Caco-2 (cell line): Measurements from ENCODE around the gene SLC25A42. TPM values are rescaled to one million over a fixed set of nuclear protein-coding genes. Genes with fewer than 3 reads are reported as not detected.

Experiments
- BruUV-seq: library from RNA; stranded (reverse); fragments of 400-500 nt; replicated peaks from 2 replicates; lab custom pipeline; 2021; lab: Mats Ljungman, UMichigan
- CTCF ChIA-PET: fragments of 300-600 bp; sonication (Branson Sonifier 250); formaldehyde crosslinking; loops from one replicate; lab custom pipeline; 2022; ENCODE audit warnings: antibody characterized with exemption; lab: Charles Lee
- POLR2A ChIA-PET: fragments of 300-600 bp; sonication (Branson Sonifier 250); formaldehyde crosslinking; loops from one replicate; lab custom pipeline; 2022; ENCODE audit warnings: antibody characterized with exemption; lab: Charles Lee
- DNase-seq, 2 experiments: peaks; one replicate each; pipeline versions ENCODE4 v3.0.0 to v3.0.0-alpha.2; 2020 to 2022
- H3K27me3 ChIP-seq: replicated peaks from 2 replicates; pipeline ENCODE4 v1.6.0; 2011; ENCODE audit warnings: low read length; ENCODE audit not compliant: control insufficient read depth, insufficient read depth
- H3K36me3 ChIP-seq: 2 replicates; pipeline ENCODE4 v1.5.1; 2011; ENCODE audit warnings: low read length; ENCODE audit not compliant: control insufficient read depth, insufficient read depth
- H3K4me1 ChIP-seq: fragments of 250-450 bp; sonication (Bioruptor Pico); 2 replicates; pipeline ENCODE4 v1.5.1; 2020; ENCODE audit warnings: mild to moderate bottlenecking
- H3K4me3 ChIP-seq: 2 replicates; pipeline ENCODE4 v1.5.1; 2011; ENCODE audit warnings: low read depth, mild to moderate bottlenecking, control low read depth, low read length
- H3K9me3 ChIP-seq: fragments of 250-450 bp; sonication (Bioruptor Pico); 2 replicates; pipeline ENCODE4 v1.5.1; 2020; ENCODE audit warnings: mild to moderate bottlenecking, moderate library complexity
- H3K27ac Mint-ChIP-seq: one replicate; pipeline ENCODE4 v1.8.0; 2022; ENCODE audit warnings: mixed read lengths; ENCODE audit not compliant: unreplicated experiment
- H3K27me3 Mint-ChIP-seq: one replicate; pipeline ENCODE4 v1.8.0; 2022; ENCODE audit warnings: mixed read lengths; ENCODE audit not compliant: insufficient read depth, unreplicated experiment
- H3K36me3 Mint-ChIP-seq: one replicate; pipeline ENCODE4 v1.8.0; 2022; ENCODE audit warnings: mild to moderate bottlenecking, mixed read lengths; ENCODE audit not compliant: insufficient read depth, unreplicated experiment
- H3K4me1 Mint-ChIP-seq: one replicate; pipeline ENCODE4 v1.8.0; 2022; ENCODE audit warnings: low read depth, mixed read lengths; ENCODE audit not compliant: unreplicated experiment
- H3K4me3 Mint-ChIP-seq: one replicate; pipeline ENCODE4 v1.8.0; 2022; ENCODE audit warnings: mild to moderate bottlenecking, moderate library complexity, mixed read lengths; ENCODE audit not compliant: unreplicated experiment
- H3K9me3 Mint-ChIP-seq: one replicate; pipeline ENCODE4 v1.8.0; 2022; ENCODE audit warnings: mixed read lengths; ENCODE audit not compliant: unreplicated experiment
- CTCF ChIP-seq, 2 experiments: fragments of 200-600 bp in 1 of 2; IDR thresholded peaks; 1 replicate in 1 of 2; 2 replicates in 1 of 2; pipeline versions ENCODE4 v1.5.1 to v1.8.0; 2011 to 2022; ENCODE audit warnings: antibody characterized with exemption in 1 of 2, control low read depth in 1 of 2, inconsistent platforms in 1 of 2, low read depth in 1 of 2, low read length in 1 of 2, mild to moderate bottlenecking in 1 of 2, moderate library complexity in 1 of 2; ENCODE audit not compliant: insufficient read depth in 1 of 2, severe bottlenecking in 1 of 2, unreplicated experiment in 1 of 2
- intact Hi-C: fragments of 100-400 bp; cut with micrococcal nuclease; formaldehyde crosslinking; loops from one replicate; pipeline ENCODE4 v1.10.0; 2022; ENCODE audit not compliant: unreplicated experiment
- total RNA-seq: library from RNA; stranded (reverse); gene quantifications from 2 replicates; pipeline ENCODE4 v1.2.3, GENCODE V29; 2022

SLC25A42 gene
- total RNA-seq, 1 experiment from 2014 or later = 4.5 TPM

- Mint-ChIP-seq H3K36me3 (peaks cover 18% of the 10 kb centered on the region), H3K27me3 (no peaks in the 10 kb centered on the region), H3K4me3 (no peak overlapping the region), H3K27ac (no peak overlapping the region), H3K4me1 (no peaks in the 10 kb centered on the region), H3K9me3 (no peaks in the 10 kb centered on the region)
- H3K9me3 ChIP-seq = no peaks in the 10 kb centered on the region
- H3K4me1 ChIP-seq = peaks cover 2% of the 10 kb centered on the region
- no peak overlapping the region for H3K4me3 ChIP-seq
- ChIA-PET CTCF (no interaction called here), POLR2A (no interaction called here)
- no TSS peak for BruUV-seq
- H3K27me3 ChIP-seq = no peaks in the 10 kb centered on the region
- intact Hi-C loops = no loop called here
- no peak for TF ChIP-seq CTCF (IDR thresholded peaks at IDR 0.05; ENCODE audit: insufficient read depth in 1 of 2, low read depth in 1 of 2, low read length in 1 of 2, severe bottlenecking in 1 of 2, unreplicated experiment in 1 of 2)
- H3K36me3 ChIP-seq = peaks cover 5% of the 10 kb centered on the region
- DNase-seq = no peak
These were observed 6.5 kb upstream of the SLC25A42 start for GRCh38 chr19:19057317-19057716.

- Mint-ChIP-seq H3K4me1 (no peaks in the 10 kb centered on the region), H3K27me3 (no peaks in the 10 kb centered on the region), H3K36me3 (peaks cover 22% of the 10 kb centered on the region), H3K27ac (no peak overlapping the region), H3K4me3 (no peak overlapping the region), H3K9me3 (no peaks in the 10 kb centered on the region)
- Histone ChIP-seq H3K27me3 (no peaks in the 10 kb centered on the region), H3K36me3 (peaks cover 5% of the 10 kb centered on the region), H3K4me3 (no peak overlapping the region), H3K4me1 (peaks cover 6% of the 10 kb centered on the region), H3K9me3 (no peaks in the 10 kb centered on the region)
- POLR2A ChIA-PET = no interaction called here
- TF ChIP-seq CTCF (IDR thresholded peaks at IDR 0.05; ENCODE audit: insufficient read depth in 1 of 2, low read depth in 1 of 2, low read length in 1 of 2, severe bottlenecking in 1 of 2, unreplicated experiment in 1 of 2) = no peak
- CTCF ChIA-PET = no interaction called here
- intact Hi-C loops = no loop called here
- no peak for DNase-seq
- BruUV-seq = no TSS peak
These were observed 6.1 kb upstream of the SLC25A42 start for GRCh38 chr19:19057720-19058119.

- Mint-ChIP-seq H3K27me3 (no peaks in the 10 kb centered on the region), H3K4me3 (no peak overlapping the region), H3K4me1 (no peaks in the 10 kb centered on the region), H3K36me3 (peaks cover 33% of the 10 kb centered on the region), H3K27ac (no peak overlapping the region), H3K9me3 (no peaks in the 10 kb centered on the region)
- CTCF ChIA-PET = interaction anchor here (0.7 kb wide), 1 partner anchor 87 kb away, joined by 5 read pairs; no protein-coding TSS in a partner anchor
- Histone ChIP-seq H3K4me3 (no peak overlapping the region), H3K27me3 (no peaks in the 10 kb centered on the region), H3K9me3 (no peaks in the 10 kb centered on the region), H3K36me3 (peaks cover 5% of the 10 kb centered on the region; the same call in 1 of the 2 replicates), H3K4me1 (peaks cover 11% of the 10 kb centered on the region)
- POLR2A ChIA-PET = no interaction called here
- no TSS peak for BruUV-seq
- intact Hi-C loops = no loop called here
- DNase-seq = no peak
- TF ChIP-seq CTCF (IDR thresholded peaks at IDR 0.05; ENCODE audit: insufficient read depth in 1 of 2, low read depth in 1 of 2, low read length in 1 of 2, severe bottlenecking in 1 of 2, unreplicated experiment in 1 of 2) = no peak
These were observed 4.6 kb upstream of the SLC25A42 start for GRCh38 chr19:19059018-19059836.
